RPMI7951 (cell line): ENCODE measurements around the gene ENGASE. TPM values are rescaled to one million over a fixed set of nuclear protein-coding genes. Genes with fewer than 3 reads are reported as not detected.
"Not testable (repeated sequence)": the region's sequence is repeated elsewhere in the genome, so short reads cannot be mapped to it uniquely, and the experiment has no call there.

Experiments used
- DNase-seq: peaks from one replicate; pipeline ENCODE4 v3.0.0-alpha.2; 2012; ENCODE audit warnings: low read depth
- total RNA-seq: library from RNA; depleted of rRNA; stranded (reverse); fragments of >200 nt; shearing (Covaris generic); gene quantifications from 2 replicates; pipeline ENCODE4 v1.2.3, GENCODE V29; 2014

The ENGASE gene
- total RNA-seq, 1 experiment from 2014 or later, result 3.7 TPM

- DNase-seq, result no peak
Observed at GRCh38 chr17:79051306-79051705, 23.3 kb upstream of the ENGASE start.

GRCh38 chr17:79052131-79052530, 22.5 kb upstream of the ENGASE start:
- DNase-seq, result no peak

- DNase-seq, result peak; percentile 87
Observed at GRCh38 chr17:79053251-79053925, 21.2 kb upstream of the ENGASE start.

DNA sequence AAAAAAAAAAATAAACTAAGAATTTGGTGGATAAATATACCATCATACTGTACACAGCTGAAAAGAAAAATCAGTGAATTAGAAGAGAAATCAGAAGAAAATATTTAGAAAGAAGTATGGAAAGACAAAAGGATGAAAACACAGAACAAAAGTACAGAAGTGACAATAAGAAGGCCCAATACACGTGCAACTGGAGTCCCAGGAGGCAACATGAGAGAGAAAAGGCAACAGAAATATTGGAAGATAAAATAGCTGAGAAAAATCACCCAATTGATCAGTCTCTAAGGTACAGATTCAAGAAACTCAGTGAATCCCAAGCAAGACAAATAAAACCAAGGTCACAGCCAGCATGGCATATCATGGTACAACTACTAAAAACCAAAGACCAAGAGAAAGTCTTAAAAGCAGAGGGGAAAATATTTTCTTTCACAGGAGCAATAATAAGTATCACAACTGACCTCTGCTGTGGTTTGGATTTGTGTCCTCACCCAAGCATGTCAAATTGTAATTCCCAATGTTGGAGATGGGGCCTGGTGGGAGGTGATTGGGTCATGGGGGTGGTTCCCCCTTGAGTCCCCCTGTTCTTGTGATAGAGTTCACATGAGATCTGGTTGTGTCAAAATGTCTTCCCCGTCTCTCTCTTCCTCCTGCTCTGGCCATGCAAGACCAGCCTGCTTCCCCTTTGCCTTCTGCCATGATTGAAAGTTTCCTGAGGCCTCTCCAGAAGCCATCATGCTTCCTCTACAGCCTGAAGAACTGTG, 20.2 kb upstream of the ENGASE start:
- no peak for DNase-seq

DNA sequence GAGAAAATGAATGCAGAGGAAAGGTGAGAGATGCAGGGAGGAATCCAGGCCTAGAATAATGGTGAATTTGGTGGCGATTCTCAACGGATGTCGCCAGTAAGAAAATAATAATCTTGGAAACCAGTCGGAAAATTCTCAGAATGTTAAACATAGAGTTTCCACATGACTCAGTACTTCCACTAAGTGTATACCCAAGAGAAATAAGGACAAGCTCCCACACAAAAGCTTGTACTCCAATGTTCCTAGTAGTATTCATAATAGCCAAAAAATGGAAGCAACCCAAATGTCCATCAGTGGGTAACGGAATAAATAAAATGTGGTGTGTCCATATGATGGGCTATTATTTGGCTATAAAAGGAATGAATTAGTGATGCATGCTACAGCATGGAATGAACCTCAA, 19.4 kb upstream of the ENGASE start:
- DNase-seq, result no peak

- no peak for DNase-seq
Observed at GRCh38 chr17:79057737-79058385, 16.8 kb upstream of the ENGASE start.

DNA sequence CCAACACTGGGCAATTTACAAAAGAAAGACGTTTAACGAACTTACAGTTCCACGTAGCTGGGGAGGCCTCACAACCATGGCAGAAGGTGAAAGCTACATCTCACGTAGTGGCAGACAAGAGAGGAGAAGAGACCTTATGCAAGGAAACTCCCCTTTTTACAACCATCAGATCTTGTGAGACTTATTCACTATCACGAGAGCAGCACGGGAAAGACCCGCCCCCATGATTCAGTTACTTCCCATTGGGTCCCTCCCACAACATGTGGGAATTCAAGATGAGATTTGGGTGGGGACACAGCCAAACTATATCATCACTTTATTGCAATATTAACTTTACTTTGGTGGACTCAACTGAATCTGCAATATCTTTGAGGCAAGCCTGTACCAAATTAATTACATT, 11.9 kb upstream of the ENGASE start:
- DNase-seq, result no peak

DNA sequence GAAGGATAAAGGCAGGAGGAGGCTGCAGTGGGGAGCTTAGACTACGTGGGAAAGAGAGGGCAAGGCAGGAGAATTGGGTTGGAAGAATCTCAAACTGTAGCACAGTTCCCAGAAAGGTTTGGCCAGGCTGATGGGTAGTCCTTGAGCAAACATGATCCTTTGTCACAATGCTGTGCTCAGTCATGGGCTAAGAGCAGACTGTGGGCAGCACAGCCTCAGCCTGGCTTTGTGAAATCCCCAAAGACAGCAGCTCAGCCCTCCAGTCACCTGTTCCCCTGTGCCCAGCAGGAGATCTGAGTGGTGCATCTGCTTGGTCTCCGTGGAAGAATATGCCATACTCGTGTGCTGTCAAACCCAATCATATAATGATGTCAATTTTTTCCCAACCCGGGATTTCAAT, 10.6 kb upstream of the ENGASE start:
- no peak for DNase-seq

GRCh38 chr17:79065105-79065670, 9.4 kb upstream of the ENGASE start:
- peak; percentile 53 for DNase-seq

DNA sequence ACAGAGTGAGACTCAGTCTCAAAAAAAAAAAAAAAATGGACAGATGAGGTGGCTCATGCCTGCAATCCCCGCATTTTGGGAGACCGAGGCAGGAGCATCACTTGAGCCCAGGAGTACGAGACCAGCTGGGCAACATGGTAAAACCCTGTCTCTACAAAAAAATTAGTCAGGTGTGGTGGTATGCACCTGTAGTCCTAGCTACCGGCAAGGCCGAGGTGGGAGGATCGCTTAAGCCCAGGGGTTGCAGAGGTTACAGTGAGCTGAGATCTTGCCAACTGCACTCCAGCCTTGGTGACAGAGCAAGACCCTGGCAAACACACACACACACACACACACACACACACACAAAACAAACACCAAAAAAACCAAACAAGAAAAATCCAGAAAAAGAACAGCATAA, 7.7 kb upstream of the ENGASE start:
- no peak for DNase-seq

DNA sequence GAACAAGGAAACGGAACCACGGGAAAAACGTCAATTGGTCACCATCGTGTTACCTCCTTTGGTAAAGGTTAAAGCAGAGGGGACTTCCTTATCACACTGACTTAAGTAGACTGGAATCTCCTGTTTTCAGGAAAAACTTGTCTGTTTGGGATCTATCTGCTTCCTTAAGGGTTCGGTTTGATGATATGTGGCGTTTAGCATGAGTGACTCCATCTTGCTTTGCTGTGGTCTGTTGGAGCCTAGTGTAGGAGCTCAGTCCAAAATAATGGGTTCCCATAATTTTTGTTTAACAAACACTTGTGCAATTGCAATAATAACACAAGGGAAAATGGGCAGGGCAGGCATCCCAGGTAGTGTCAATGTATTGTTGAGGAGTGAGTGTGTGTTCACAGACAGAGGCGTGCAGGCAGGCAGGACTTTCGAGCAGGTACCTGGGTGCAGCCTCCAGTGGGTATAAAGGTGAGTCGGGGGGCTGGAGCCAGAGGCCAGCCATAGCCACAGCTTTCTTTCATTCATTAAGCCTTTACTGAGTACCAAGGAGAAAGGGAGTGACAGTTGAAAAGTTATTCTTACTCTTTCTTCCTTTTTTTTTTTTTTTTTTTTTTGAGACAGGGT, 4.3 kb upstream of the ENGASE start:
- no peak for DNase-seq

GRCh38 chr17:79071161-79071740, 3.4 kb upstream of the ENGASE start:
- DNase-seq, result no peak

GRCh38 chr17:79072544-79072943, 2.1 kb upstream of the ENGASE start:
- DNase-seq, result no peak

GRCh38 chr17:79073016-79073705, 1.5 kb upstream of the ENGASE start:
- no peak for DNase-seq

DNA sequence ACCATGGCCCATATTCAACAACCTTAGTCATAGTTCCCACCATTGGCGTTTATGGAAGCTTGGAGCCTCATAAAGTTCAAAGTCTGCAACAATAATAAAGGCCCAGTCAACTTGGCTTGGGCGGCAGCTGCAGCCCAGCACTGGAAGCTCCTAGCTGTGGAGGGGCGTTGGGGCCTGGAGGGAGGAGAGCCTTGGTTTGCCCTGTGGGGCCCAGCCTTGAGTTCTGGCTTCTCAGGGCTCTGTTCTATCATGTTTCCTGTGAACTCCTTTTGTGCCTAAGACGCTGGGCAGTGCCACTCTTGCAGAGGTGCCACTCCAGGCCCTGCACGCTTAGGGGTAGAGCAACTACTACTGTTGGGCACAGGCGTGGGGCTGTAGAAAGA, 927 bp upstream of the ENGASE start:
- no peak for DNase-seq

GRCh38 chr17:79074121-79074648, 439 bp upstream of the ENGASE start:
- not testable (repeated sequence) for DNase-seq

GRCh38 chr17:79075446-79075750, 774 bp downstream of the ENGASE start:
- no peak for DNase-seq

DNA sequence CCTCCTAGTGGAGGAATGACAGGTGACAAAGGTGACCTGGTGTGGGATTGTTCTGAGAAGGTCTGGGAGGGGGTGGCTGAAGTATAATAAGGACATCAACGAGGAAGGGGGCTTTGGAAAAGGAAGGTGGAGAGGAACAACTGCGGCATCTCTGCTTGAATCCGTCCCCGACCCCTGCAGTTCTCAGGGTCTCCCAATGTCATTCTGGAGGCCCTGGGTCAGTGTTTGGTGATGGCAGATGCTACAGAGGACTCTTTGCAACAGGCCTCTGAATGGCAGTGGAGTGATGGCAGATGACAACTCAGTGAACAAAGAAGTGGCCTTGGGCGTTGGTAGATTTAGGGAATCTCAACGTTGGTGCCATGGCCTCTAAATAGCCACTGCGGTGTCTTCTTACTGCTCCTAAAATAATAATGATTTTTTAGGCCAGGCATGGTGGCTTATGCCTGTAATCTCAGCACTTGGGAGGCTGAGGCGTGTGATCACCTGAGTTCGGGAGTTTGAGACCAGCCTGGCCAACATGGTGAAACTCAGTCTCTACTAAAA, 1.3 kb downstream of the ENGASE start:
- no peak for DNase-seq

DNA sequence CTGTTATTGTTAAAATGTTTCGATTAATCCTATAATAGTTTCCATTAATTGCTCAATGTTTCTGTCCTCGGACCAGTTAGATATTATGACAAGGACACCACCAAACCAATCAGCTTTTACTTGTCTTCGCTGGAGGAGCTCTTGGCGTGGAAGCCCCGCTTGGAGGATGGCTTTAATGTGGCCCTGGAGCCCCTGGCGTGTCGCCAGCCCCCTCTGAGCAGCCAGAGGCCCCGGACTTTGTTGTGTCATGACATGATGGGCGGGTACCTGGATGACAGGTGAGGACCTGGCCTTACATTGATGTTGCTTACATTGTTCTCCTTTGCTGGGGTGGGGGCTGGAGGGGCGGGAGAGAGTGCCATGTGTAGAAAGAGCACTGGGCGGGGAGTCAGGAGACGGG, 3.0 kb downstream of the ENGASE start:
- no peak for DNase-seq

GRCh38 chr17:79078476-79079190, 4.0 kb downstream of the ENGASE start:
- DNase-seq, result no peak
